K562 (cell line): Measurements from ENCODE around the gene CTSZ. TPM values are rescaled to one million over a fixed set of nuclear protein-coding genes. Genes with fewer than 3 reads are reported as not detected.

Experiments
- ARID2 ChIP-seq: fragments of 450-650 bp; IDR thresholded peaks from 2 replicates; pipeline ENCODE4 v1.6.1; 2017; ENCODE audit warnings: antibody characterized with exemption, mild to moderate bottlenecking
- DPF2 ChIP-seq: fragments of 450-650 bp; IDR thresholded peaks from 2 replicates; pipeline ENCODE4 v1.6.1; 2016
- E2F6 ChIP-seq, 2 experiments: IDR thresholded peaks; 2 replicates each; pipeline ENCODE4 v1.6.1; 2011; ENCODE audit warnings: borderline replicate concordance in 1 of 2, control low read depth in 1 of 2, low read depth in 1 of 2, low read length in 1 of 2, mild to moderate bottlenecking in 1 of 2, mixed read lengths in 1 of 2, moderate library complexity in 1 of 2; ENCODE audit not compliant: insufficient read depth in 1 of 2, insufficient read length in 1 of 2, poor library complexity in 1 of 2, severe bottlenecking in 1 of 2; ENCODE audit errors: extremely low read depth in 1 of 2
- ETV5 ChIP-seq: sonication (generic); formaldehyde crosslinking; IDR thresholded peaks from 2 replicates; pipeline ENCODE4 v1.4.0; 2020; ENCODE audit warnings: low read depth, mild to moderate bottlenecking, missing genetic modification reagents
- FOXJ3 ChIP-seq: sonication (generic); formaldehyde crosslinking; IDR thresholded peaks from 2 replicates; pipeline ENCODE4 v1.4.0; 2020; ENCODE audit warnings: mild to moderate bottlenecking, missing genetic modification reagents
- KDM5B ChIP-seq: fragments of 200-600 bp; sonication (generic); IDR thresholded peaks from 2 replicates; pipeline ENCODE4 v1.6.1; 2012; ENCODE audit warnings: low read depth, mild to moderate bottlenecking, moderate library complexity, low read length, control low read depth, inconsistent platforms; ENCODE audit not compliant: insufficient replicate concordance
- MYNN ChIP-seq, 2 experiments: sonication (generic); formaldehyde crosslinking in 1 of 2; IDR thresholded peaks; 2 replicates each; pipeline versions ENCODE4 v1.5.0 to v1.6.1; 2016 to 2020; ENCODE audit warnings: antibody characterized with exemption in 1 of 2, missing genetic modification reagents in 1 of 2
- NEUROD1 ChIP-seq: fragments of 150-350 bp; IDR thresholded peaks from 2 replicates; pipeline ENCODE4 v1.6.1; 2014; ENCODE audit warnings: borderline replicate concordance, low read length, low read depth; ENCODE audit not compliant: partially characterized antibody
- NR4A1 ChIP-seq, 2 experiments: fragments of 250-450 bp in 1 of 2; fragments of 450-650 bp in 1 of 2; sonication (Bioruptor Pico) in 1 of 2; IDR thresholded peaks; 2 replicates each; pipeline versions ENCODE4 v1.4.0 to v1.6.1; 2016 to 2020; ENCODE audit warnings: mild to moderate bottlenecking in 2 of 2, missing compliant biosample characterization in 1 of 2, missing genetic modification characterization in 1 of 2, moderate library complexity in 1 of 2
- PBX2 ChIP-seq, 2 experiments: IDR thresholded peaks in 1 of 2; conservative IDR thresholded peaks in 1 of 2; 2 replicates each; pipeline ENCODE4 v1.6.1; 2016; ENCODE audit warnings: low read depth in 2 of 2, mild to moderate bottlenecking in 1 of 2, missing compliant biosample characterization in 1 of 2, missing genetic modification characterization in 1 of 2, moderate library complexity in 1 of 2
- RBM15 ChIP-seq: fragments of 200-400 bp; formaldehyde crosslinking; IDR thresholded peaks from 2 replicates; pipeline ENCODE4 v1.6.1; 2018; ENCODE audit warnings: mild to moderate bottlenecking, low read length, moderate library complexity; ENCODE audit not compliant: insufficient read depth
- ZNF124 ChIP-seq: sonication (generic); formaldehyde crosslinking; IDR thresholded peaks from 2 replicates; pipeline ENCODE4 v1.8.1; 2022; ENCODE audit warnings: missing genetic modification reagents
- ZNF354B ChIP-seq: fragments of 250-450 bp; sonication (Bioruptor Pico); IDR thresholded peaks from 2 replicates; pipeline ENCODE4 v1.4.0; 2020
- ZNF431 ChIP-seq: sonication (generic); formaldehyde crosslinking; IDR thresholded peaks from 2 replicates; pipeline ENCODE4 v1.8.0; 2022; ENCODE audit warnings: mild to moderate bottlenecking, missing genetic modification reagents
- ZNF511 ChIP-seq: sonication (generic); formaldehyde crosslinking; IDR thresholded peaks from 2 replicates; pipeline ENCODE4 v1.8.0; 2022; ENCODE audit warnings: mild to moderate bottlenecking, missing genetic modification reagents
- polyA plus RNA-seq, 8 experiments: library from polyadenylated mRNA; depleted of rRNA in 4 of 8; stranded (reverse) in 5 of 8; unstranded in 3 of 8; fragments of >200 nt; fragmentation: Nextera tagmentation in 2 of 8; fragmentation: Illumina TruSeq in 1 of 8; extraction: Ambion mirVana in 2 of 8; extraction: Trizol in 1 of 8; gene quantifications; 2 replicates each; pipeline versions ENCODE4 v1.2.1 to v1.2.3, GENCODE V29; 2011 to 2014; ENCODE audit warnings: inconsistent platforms in 1 of 8, missing spikeins in 1 of 8
- total RNA-seq, 7 experiments: library from RNA; depleted of rRNA in 6 of 7; stranded (reverse); fragments of >200 nt in 6 of 7; fragmentation: Illumina TruSeq in 2 of 7; extraction: Trizol in 2 of 7; gene quantifications; 2 replicates each; pipeline versions ENCODE4 v1.2.1 to v1.2.3, GENCODE V29; 2011 to 2021; ENCODE audit warnings: low replicate concordance in 1 of 7
- TF ChIP-seq, protein P1 (sequence below): IDR thresholded peaks from 3 replicates; pipeline ENCODE4 v1.6.1; 2011; ENCODE audit warnings: borderline replicate concordance, mild to moderate bottlenecking, moderate library complexity; ENCODE audit not compliant: insufficient read length; ENCODE audit errors: extremely low read depth

The CTSZ gene
- total and polyA plus RNA-seq, 9 of the 15 experiments (the other 6 are each of a cell fraction or from before 2014, with no cell fraction given), result 1.6 to 143 (median 82.8) TPM

- TF ChIP-seq PBX2 (CRISPR knock-in tag; IDR thresholded peaks at IDR 0.05; ENCODE audit: low read depth), result no peak
- no peak for TF ChIP-seq PBX2 (tag; conservative IDR thresholded peaks at IDR 0.05; ENCODE audit: low read depth)
- peak in 1 of 2 experiments; percentile 12 for TF ChIP-seq E2F6 (IDR thresholded peaks at IDR 0.05; ENCODE audit: borderline replicate concordance in 1 of 2, extremely low read depth in 1 of 2, insufficient read depth in 1 of 2, insufficient read length in 1 of 2, low read depth in 1 of 2, low read length in 1 of 2, poor library complexity in 1 of 2, severe bottlenecking in 1 of 2)
- TF ChIP-seq MYNN (IDR thresholded peaks at IDR 0.05), result no peak
- TF ChIP-seq MYNN (CRISPR knock-in tag; IDR thresholded peaks at IDR 0.05), result no peak
- no peak for TF ChIP-seq RBM15
- no peak for TF ChIP-seq NR4A1 (CRISPR knock-in tag; IDR thresholded peaks at IDR 0.05)
- TF ChIP-seq NR4A1 (tag; IDR thresholded peaks at IDR 0.05), result peak; percentile 49; the same call in 1 of the 2 replicates
- TF ChIP-seq ZNF124 (CRISPR knock-in tag), result no peak
- no peak for TF ChIP-seq ZNF354B (CRISPR knock-in tag)
- TF ChIP-seq DPF2, result 0 out of 2 replicates have a peak, but pooled peaks have one; percentile 47
- TF ChIP-seq FOXJ3, result no peak
- no peak for TF ChIP-seq ZNF431 (CRISPR knock-in tag)
- no peak for TF ChIP-seq ZNF511 (CRISPR knock-in tag)
- no peak for TF ChIP-seq NEUROD1
- TF ChIP-seq KDM5B, result no peak
- TF ChIP-seq, protein P1, sequence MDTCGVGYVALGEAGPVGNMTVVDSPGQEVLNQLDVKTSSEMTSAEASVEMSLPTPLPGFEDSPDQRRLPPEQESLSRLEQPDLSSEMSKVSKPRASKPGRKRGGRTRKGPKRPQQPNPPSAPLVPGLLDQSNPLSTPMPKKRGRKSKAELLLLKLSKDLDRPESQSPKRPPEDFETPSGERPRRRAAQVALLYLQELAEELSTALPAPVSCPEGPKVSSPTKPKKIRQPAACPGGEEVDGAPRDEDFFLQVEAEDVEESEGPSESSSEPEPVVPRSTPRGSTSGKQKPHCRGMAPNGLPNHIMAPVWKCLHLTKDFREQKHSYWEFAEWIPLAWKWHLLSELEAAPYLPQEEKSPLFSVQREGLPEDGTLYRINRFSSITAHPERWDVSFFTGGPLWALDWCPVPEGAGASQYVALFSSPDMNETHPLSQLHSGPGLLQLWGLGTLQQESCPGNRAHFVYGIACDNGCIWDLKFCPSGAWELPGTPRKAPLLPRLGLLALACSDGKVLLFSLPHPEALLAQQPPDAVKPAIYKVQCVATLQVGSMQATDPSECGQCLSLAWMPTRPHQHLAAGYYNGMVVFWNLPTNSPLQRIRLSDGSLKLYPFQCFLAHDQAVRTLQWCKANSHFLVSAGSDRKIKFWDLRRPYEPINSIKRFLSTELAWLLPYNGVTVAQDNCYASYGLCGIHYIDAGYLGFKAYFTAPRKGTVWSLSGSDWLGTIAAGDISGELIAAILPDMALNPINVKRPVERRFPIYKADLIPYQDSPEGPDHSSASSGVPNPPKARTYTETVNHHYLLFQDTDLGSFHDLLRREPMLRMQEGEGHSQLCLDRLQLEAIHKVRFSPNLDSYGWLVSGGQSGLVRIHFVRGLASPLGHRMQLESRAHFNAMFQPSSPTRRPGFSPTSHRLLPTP, result no peak
- no peak for TF ChIP-seq ETV5 (CRISPR knock-in tag)
- no peak for TF ChIP-seq ARID2
Measured at GRCh38 chr20:59010995-59011873, 4.2 kb upstream of the CTSZ start (continued).
